Heart left ventricle (tissue), 16 donors: ENCODE measurements around the gene LYAR. TPM values are rescaled to one million over a fixed set of nuclear protein-coding genes. Genes with fewer than 3 reads are reported as not detected.

Source experiments
- ATAC-seq, 4 donors: fragments of 200-7000 bp; cut with Tn5 transposase; one replicate each; pipeline ENCODE4 v1.9.1; 2020 to 2022; ENCODE audit warnings: moderate library complexity in 4 of 4, mild to moderate bottlenecking in 3 of 4, moderate number of reproducible peaks in 1 of 4
- DNase-seq, 5 donors: peaks; one replicate each; pipeline ENCODE4 v3.0.0-alpha.2; 2020
- H3K27ac ChIP-seq, 12 donors: fragments of 200-600 bp; sonication (generic) in 4 of 12; one replicate each; pipeline versions ENCODE4 v1.5.0 to v1.8.0; 2016 to 2022; ENCODE audit warnings: mild to moderate bottlenecking in 2 of 12
- H3K27me3 ChIP-seq, 9 donors: fragments of 200-600 bp; sonication (generic) in 2 of 9; one replicate each; pipeline versions ENCODE4 v1.5.1 to v1.8.0; 2016 to 2022; ENCODE audit warnings: mild to moderate bottlenecking in 3 of 9
- H3K36me3 ChIP-seq, 9 donors: fragments of 200-600 bp; sonication (generic) in 2 of 9; one replicate each; pipeline versions ENCODE4 v1.5.0 to v1.8.0; 2018 to 2022; ENCODE audit warnings: mild to moderate bottlenecking in 2 of 9
- H3K4me1 ChIP-seq, 12 donors: fragments of 200-600 bp; sonication (generic) in 4 of 12; one replicate each; pipeline versions ENCODE4 v1.5.0 to v1.8.0; 2016 to 2022; ENCODE audit warnings: mild to moderate bottlenecking in 3 of 12
- H3K4me3 ChIP-seq, 12 donors: fragments of 200-600 bp; sonication (generic) in 4 of 12; one replicate each; pipeline versions ENCODE4 v1.5.0 to v1.8.0; 2017 to 2022; ENCODE audit warnings: mild to moderate bottlenecking in 9 of 12, moderate library complexity in 4 of 12
- H3K9me3 ChIP-seq, 12 donors: fragments of 200-600 bp; sonication (generic) in 4 of 12; one replicate each; pipeline versions ENCODE4 v1.5.0 to v1.8.0; 2016 to 2022; ENCODE audit warnings: mild to moderate bottlenecking in 1 of 12
- POLR2A ChIP-seq, 2 donors: fragments of 450-650 bp; IDR thresholded peaks; one replicate each; pipeline ENCODE4 v1.6.1; 2017; ENCODE audit warnings: antibody characterized with exemption in 2 of 2, mild to moderate bottlenecking in 2 of 2, moderate library complexity in 2 of 2
- WGBS, 4 donors: extraction: QIAGEN DNeasy Blood & Tissue Kit in 2 of 4; methylation state at CpG; one replicate each; pipeline versions ENCODE4 v1.1.5 to v1.1.7; 2013 to 2018; 5-methylcytosine and 5-hydroxymethylcytosine counted together
- intact Hi-C, 10 donors: fragments of 100-400 bp; cut with DNase I; formaldehyde crosslinking; loops; one replicate each; pipeline versions ENCODE4 v1.11.1 to v1.14.2; 2022
- polyA plus RNA-seq, 2 donors: library from polyadenylated mRNA; stranded (reverse); fragments of 200-250 nt; gene quantifications; one replicate each; pipeline ENCODE4 v1.2.3, GENCODE V29; 2013
- total RNA-seq, 9 donors: library from RNA; depleted of rRNA in 2 of 9; stranded (reverse); fragments of >200 nt in 2 of 9; fragmentation: NEBNext Ultra II Directional in 3 of 9; extraction: Animal tissue kit (Norgen Biotek cat#: 25700) in 3 of 9; gene quantifications; one replicate each; pipeline versions ENCODE4 v1.1.0 to v1.2.4, GENCODE V29; 2016 to 2023
- TF ChIP-seq, protein P1 (sequence below), 12 donors: fragments of 200-600 bp; sonication (generic) in 4 of 12; IDR thresholded peaks; one replicate each; pipeline versions ENCODE4 v1.5.0 to v1.8.0; 2018 to 2022; ENCODE audit warnings: antibody characterized with exemption in 12 of 12, mild to moderate bottlenecking in 5 of 12
- donor health status: ischemic (EF 13 %, LVEDD 7.1; RV severe dilation, severe dysfunction).
- donor health status: healthy with polysubstance abuse.
- donor health status: DM: no; HTN: yes; CAD: no.
- donor health status: DM: no; HTN: no; CAD: no.
- donor health status: ischemic (EF 25% LVEDD 6.9; RV normal size, moderate dysfunction).
- donor health status: ischemic (EF 25% LVEDD 5.7; RV mildly dilated, moderate dysfunction).
- donor health status: healthy.
- donor health status: DM: yes; HTN: yes; CAD: no.
- donor health status: ischemic (EF 35%, LVEDD 5.7; RV mildly dilated, moderate dysfunction).
- donor health status: nonischemic (EF 11% LVEDD 7.7; RV severe dilation, severe dysfunction).
- donor health status: DM: yes; HTN: yes; CAD: no.
- donor health status: PGD.
- donor health status: ischemic (EF 29% LVEDD 5.4; RV normal size, mild dysfunction).
- donor health status: nonischemic (EF 23%, LVEDD 6.1; RV moderate dilation, normal function).

Gene LYAR
- total and polyA plus RNA-seq, 11 donors: 8.6 to 16.6 (median 12.5) TPM

DNA sequence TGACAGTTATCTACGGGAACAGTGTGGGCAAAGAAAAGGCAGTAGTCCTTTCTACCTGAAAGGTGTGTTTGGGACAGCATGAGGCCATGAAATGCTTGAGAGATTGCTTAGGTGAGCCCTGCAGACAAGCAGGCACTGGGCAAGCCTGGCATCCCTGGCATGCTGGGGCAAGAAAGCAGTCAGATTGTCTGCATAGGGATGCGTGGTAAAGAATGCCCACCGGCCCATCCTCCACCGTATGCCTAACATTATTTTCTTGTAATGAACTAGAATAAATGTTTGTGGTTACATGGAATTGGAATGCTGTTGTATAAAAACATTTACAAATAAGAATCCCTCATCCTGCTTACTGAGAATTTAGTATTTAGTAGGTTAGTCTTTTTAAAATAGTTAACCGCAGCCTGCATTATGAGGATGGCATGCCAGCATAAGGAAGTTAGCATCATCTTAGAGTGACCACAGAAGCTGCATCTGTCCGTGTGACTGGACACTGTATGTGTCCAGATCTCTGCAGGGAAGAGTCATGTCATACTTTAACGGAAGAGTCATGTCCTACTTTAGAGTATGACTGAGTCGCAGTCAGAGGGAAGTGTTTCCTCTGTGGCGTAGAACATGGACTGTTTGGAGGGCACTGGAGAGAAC lies 19.0 kb upstream of the LYAR start:
- TF ChIP-seq, protein P1, sequence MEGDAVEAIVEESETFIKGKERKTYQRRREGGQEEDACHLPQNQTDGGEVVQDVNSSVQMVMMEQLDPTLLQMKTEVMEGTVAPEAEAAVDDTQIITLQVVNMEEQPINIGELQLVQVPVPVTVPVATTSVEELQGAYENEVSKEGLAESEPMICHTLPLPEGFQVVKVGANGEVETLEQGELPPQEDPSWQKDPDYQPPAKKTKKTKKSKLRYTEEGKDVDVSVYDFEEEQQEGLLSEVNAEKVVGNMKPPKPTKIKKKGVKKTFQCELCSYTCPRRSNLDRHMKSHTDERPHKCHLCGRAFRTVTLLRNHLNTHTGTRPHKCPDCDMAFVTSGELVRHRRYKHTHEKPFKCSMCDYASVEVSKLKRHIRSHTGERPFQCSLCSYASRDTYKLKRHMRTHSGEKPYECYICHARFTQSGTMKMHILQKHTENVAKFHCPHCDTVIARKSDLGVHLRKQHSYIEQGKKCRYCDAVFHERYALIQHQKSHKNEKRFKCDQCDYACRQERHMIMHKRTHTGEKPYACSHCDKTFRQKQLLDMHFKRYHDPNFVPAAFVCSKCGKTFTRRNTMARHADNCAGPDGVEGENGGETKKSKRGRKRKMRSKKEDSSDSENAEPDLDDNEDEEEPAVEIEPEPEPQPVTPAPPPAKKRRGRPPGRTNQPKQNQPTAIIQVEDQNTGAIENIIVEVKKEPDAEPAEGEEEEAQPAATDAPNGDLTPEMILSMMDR (IDR thresholded peaks at IDR 0.05): no peak
- TF ChIP-seq POLR2A (IDR thresholded peaks at IDR 0.05): no peak
- no peak overlapping the region for H3K4me3 ChIP-seq
- WGBS, 4 donors: 88 to 92% (median 90%) methylated on average over 9 of the region's 9 CpGs
- H3K27ac ChIP-seq: peak overlapping the region in 2 of 12 donors; percentile 17 to 22
- no peaks in the 10 kb centered on the region for H3K4me1 ChIP-seq
- peaks cover 0 to 74% (median 40%) of the 10 kb centered on the region in 9 donors for H3K36me3 ChIP-seq
- DNase-seq (no peak), ATAC-seq (peak; percentile 59 to 77 (median 69))
- no peaks in the 10 kb centered on the region for H3K9me3 ChIP-seq
- no peaks in the 10 kb centered on the region for H3K27me3 ChIP-seq
- intact Hi-C loops: no loop called here

DNA sequence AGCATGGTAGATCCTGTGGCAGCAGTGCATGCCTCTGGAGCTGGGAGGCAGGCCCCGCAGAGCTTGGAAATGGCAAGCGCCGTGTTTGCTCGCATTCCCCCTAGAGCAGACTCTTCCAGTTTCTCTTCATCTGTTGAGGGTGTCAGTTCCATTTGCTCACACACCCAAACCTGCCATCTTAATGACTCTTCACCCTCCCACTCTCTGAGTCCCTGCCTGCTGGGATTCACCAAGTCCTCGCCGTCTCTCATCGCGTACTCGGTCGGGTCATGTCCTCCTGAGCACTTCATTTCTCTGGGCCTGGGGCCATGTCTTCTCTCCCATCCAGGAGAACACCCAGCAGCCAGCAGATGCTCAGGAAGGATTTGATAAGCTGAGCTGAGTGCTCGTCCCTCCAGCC lies 17.0 kb upstream of the LYAR start:
- H3K27ac ChIP-seq: no peak overlapping the region
- TF ChIP-seq, protein P1 (IDR thresholded peaks at IDR 0.05): no peak
- TF ChIP-seq POLR2A (IDR thresholded peaks at IDR 0.05): no peak
- DNase-seq (no peak), ATAC-seq (peak in 1 of 4 donors; percentile 29)
- H3K4me3 ChIP-seq: no peak overlapping the region
- peaks cover 0 to 74% (median 37%) of the 10 kb centered on the region in 9 donors for H3K36me3 ChIP-seq
- WGBS, 4 donors: 91 to 94% (median 94%) methylated on average over 11 of the region's 11 CpGs
- intact Hi-C loops: no loop called here
- H3K27me3 ChIP-seq: no peaks in the 10 kb centered on the region
- peaks cover 0 to 7% (median 0%) of the 10 kb centered on the region in 12 donors for H3K4me1 ChIP-seq
- H3K9me3 ChIP-seq: no peaks in the 10 kb centered on the region

DNA sequence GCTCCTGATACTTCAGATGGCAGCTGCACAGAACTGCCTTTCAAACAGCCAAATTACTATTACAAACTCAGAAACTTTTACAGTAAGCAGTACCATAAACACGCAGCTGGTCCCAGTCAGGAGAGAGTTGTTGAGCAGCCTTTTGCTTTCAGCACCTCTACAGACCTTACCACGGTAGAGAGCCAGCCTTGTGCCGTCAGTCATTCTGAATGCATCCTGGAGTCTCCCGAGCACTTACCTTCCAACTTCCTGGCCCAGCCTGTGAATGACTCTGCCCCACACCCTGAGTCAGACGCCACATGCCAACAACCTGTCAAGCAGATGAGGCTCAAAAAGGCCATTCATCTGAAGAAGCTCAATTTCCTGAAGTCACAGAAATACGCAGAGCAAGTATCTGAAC lies 12.5 kb upstream of the LYAR start:
- H3K27me3 ChIP-seq: no peaks in the 10 kb centered on the region
- peak in 3 of 4 donors; percentile 10 to 55 (median 29) for ATAC-seq
- H3K9me3 ChIP-seq: no peaks in the 10 kb centered on the region
- DNase-seq: no peak
- intact Hi-C loops: no loop called here
- peaks cover 0 to 80% (median 51%) of the 10 kb centered on the region in 9 donors for H3K36me3 ChIP-seq
- no peak overlapping the region for H3K27ac ChIP-seq
- no peak overlapping the region for H3K4me3 ChIP-seq
- no peak for TF ChIP-seq POLR2A (IDR thresholded peaks at IDR 0.05)
- TF ChIP-seq, protein P1 (IDR thresholded peaks at IDR 0.05): no peak
- peaks cover 0 to 8% (median 0%) of the 10 kb centered on the region in 12 donors for H3K4me1 ChIP-seq
- WGBS, 4 donors: 32 to 48% (median 45%) methylated on average over 6 of the region's 6 CpGs

DNA sequence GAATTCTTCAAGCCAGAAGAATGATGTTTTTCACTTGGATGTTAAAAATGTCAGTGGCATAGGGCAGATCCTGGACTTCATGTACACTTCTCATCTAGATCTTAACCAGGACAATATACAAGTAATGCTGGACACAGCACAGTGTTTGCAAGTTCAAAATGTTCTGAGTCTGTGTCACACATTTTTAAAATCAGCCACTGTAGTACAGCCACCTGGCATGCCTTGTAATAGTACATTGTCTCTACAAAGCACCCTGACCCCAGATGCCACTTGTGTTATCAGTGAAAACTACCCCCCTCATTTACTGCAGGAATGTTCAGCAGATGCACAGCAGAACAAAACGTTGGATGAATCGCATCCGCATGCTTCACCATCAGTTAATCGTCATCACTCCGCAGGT lies 12.0 kb upstream of the LYAR start:
- ATAC-seq (peak in 3 of 4 donors; percentile 26 to 82 (median 69)), DNase-seq (no peak)
- H3K4me1 ChIP-seq: peaks cover 0 to 8% (median 0%) of the 10 kb centered on the region in 12 donors
- H3K27me3 ChIP-seq: no peaks in the 10 kb centered on the region
- H3K9me3 ChIP-seq: no peaks in the 10 kb centered on the region
- no peak overlapping the region for H3K4me3 ChIP-seq
- 38 to 51% (median 47%) methylated on average over 5 of the region's 5 CpGs for WGBS, 4 donors
- H3K36me3 ChIP-seq: peaks cover 0 to 76% (median 47%) of the 10 kb centered on the region in 9 donors
- no peak overlapping the region for H3K27ac ChIP-seq
- TF ChIP-seq, protein P1 (IDR thresholded peaks at IDR 0.05): no peak
- no peak for TF ChIP-seq POLR2A (IDR thresholded peaks at IDR 0.05)
- intact Hi-C loops: no loop called here
